CD14-positive monocyte (primary cell): Measurements from ENCODE around the gene CDRT4. TPM values are rescaled to one million over a fixed set of nuclear protein-coding genes. Genes with fewer than 3 reads are reported as not detected.

Experiments
- DNase-seq, 3 donors: peaks; one replicate each; pipeline ENCODE4 v3.0.0-alpha.2; 2011 to 2022
- H2AFZ ChIP-seq: 2 replicates; pipeline ENCODE4 v1.6.0; 2012; ENCODE audit warnings: mild to moderate bottlenecking, low read depth, low read length, inconsistent platforms; ENCODE audit not compliant: insufficient read depth, poor library complexity, severe bottlenecking
- H3K27ac ChIP-seq, 2 donors: 1 replicate in 1 of 2; 2 replicates in 1 of 2; pipeline ENCODE4 v1.5.1; 2012 to 2013; ENCODE audit warnings: low read length in 2 of 2, control low read depth in 1 of 2, inconsistent platforms in 1 of 2, low read depth in 1 of 2, mild to moderate bottlenecking in 1 of 2
- H3K27me3 ChIP-seq, 2 donors: one replicate each; pipeline versions ENCODE4 v1.6.0 to v1.6.1; 2011 to 2013; ENCODE audit warnings: low read length in 2 of 2; ENCODE audit not compliant: control insufficient read depth in 2 of 2, insufficient read depth in 2 of 2
- H3K36me3 ChIP-seq, 2 donors: replicated peaks in 1 of 2; 1 replicate in 1 of 2; 2 replicates in 1 of 2; pipeline versions ENCODE4 v1.5.1 to v1.6.1; 2012 to 2013; ENCODE audit warnings: low read length in 2 of 2, control low read depth in 1 of 2, inconsistent platforms in 1 of 2, mild to moderate bottlenecking in 1 of 2; ENCODE audit not compliant: insufficient read depth in 2 of 2, control insufficient read depth in 1 of 2
- H3K4me1 ChIP-seq, 2 donors: 1 replicate in 1 of 2; 2 replicates in 1 of 2; pipeline versions ENCODE4 v1.5.1 to v1.6.1; 2012 to 2013; ENCODE audit warnings: low read length in 2 of 2, control low read depth in 1 of 2, inconsistent platforms in 1 of 2, mild to moderate bottlenecking in 1 of 2, moderate library complexity in 1 of 2; ENCODE audit not compliant: insufficient read depth in 2 of 2, control insufficient read depth in 1 of 2
- H3K4me2 ChIP-seq: replicated peaks from 2 replicates; pipeline ENCODE3; 2012; ENCODE audit warnings: low read length, moderate library complexity, mild to moderate bottlenecking; ENCODE audit not compliant: poor library complexity, severe bottlenecking; ENCODE audit errors: extremely low read depth
- H3K4me3 ChIP-seq, 3 experiments: fragments of 200-600 bp in 1 of 3; sonication (generic) in 1 of 3; replicated peaks in 1 of 3; 1 replicate in 2 of 3; 2 replicates in 1 of 3; pipeline ENCODE4 v1.5.1; 2011 to 2013; ENCODE audit warnings: low read length in 3 of 3, mild to moderate bottlenecking in 3 of 3, control low read depth in 2 of 3, low read depth in 2 of 3, inconsistent platforms in 1 of 3, moderate library complexity in 1 of 3
- H3K79me2 ChIP-seq: 2 replicates; pipeline ENCODE4 v1.6.0; 2012; ENCODE audit warnings: mild to moderate bottlenecking, control low read depth, inconsistent platforms, low read length, moderate library complexity; ENCODE audit not compliant: insufficient read depth
- H3K9ac ChIP-seq: 2 replicates; pipeline ENCODE4 v1.6.0; 2017; ENCODE audit warnings: low read length, mild to moderate bottlenecking; ENCODE audit not compliant: insufficient read depth, poor library complexity, severe bottlenecking
- H3K9me3 ChIP-seq, 2 donors: replicated peaks in 1 of 2; 1 replicate in 1 of 2; 2 replicates in 1 of 2; pipeline versions ENCODE4 v1.5.1 to v1.6.1; 2012 to 2013; ENCODE audit warnings: low read length in 2 of 2, control low read depth in 1 of 2; ENCODE audit not compliant: control insufficient read depth in 1 of 2, insufficient read depth in 1 of 2
- H4K20me1 ChIP-seq: 2 replicates; pipeline ENCODE4 v1.6.0; 2012; ENCODE audit warnings: mild to moderate bottlenecking, low read length, control low read depth, moderate library complexity; ENCODE audit not compliant: insufficient read depth
- H3K27ac Mint-ChIP-seq, 7 donors: one replicate each; pipeline ENCODE4 v1.8.0; 2020; ENCODE audit warnings: mild to moderate bottlenecking in 7 of 7, mixed read lengths in 7 of 7, moderate library complexity in 6 of 7, inconsistent platforms in 2 of 7
- H3K27me3 Mint-ChIP-seq, 3 donors: one replicate each; pipeline ENCODE4 v1.8.0; 2021 to 2022; ENCODE audit warnings: low read depth in 3 of 3, mild to moderate bottlenecking in 3 of 3, mixed read lengths in 3 of 3, moderate library complexity in 3 of 3, inconsistent platforms in 1 of 3
- H3K36me3 Mint-ChIP-seq, 2 donors: one replicate each; pipeline ENCODE4 v1.8.0; 2020; ENCODE audit warnings: mixed read lengths in 2 of 2, inconsistent platforms in 1 of 2, mild to moderate bottlenecking in 1 of 2
- H3K4me1 Mint-ChIP-seq: one replicate; pipeline ENCODE4 v1.8.0; 2020; ENCODE audit warnings: mild to moderate bottlenecking, mixed read lengths
- H3K4me3 Mint-ChIP-seq, 2 donors: one replicate each; pipeline ENCODE4 v1.8.0; 2020; ENCODE audit warnings: mild to moderate bottlenecking in 2 of 2, mixed read lengths in 2 of 2, moderate library complexity in 1 of 2
- H3K9me3 Mint-ChIP-seq, 7 donors: one replicate each; pipeline ENCODE4 v1.8.0; 2020 to 2022; ENCODE audit warnings: mixed read lengths in 7 of 7, mild to moderate bottlenecking in 6 of 7, moderate library complexity in 6 of 7, inconsistent platforms in 2 of 7
- CTCF ChIP-seq: fragments of 200-600 bp; IDR thresholded peaks from one replicate; pipeline ENCODE4 v1.8.0; 2022; ENCODE audit warnings: antibody characterized with exemption, mild to moderate bottlenecking
- WGBS: methylation state at CpG from one replicate; pipeline ENCODE4 v1.1.5; 2013; ENCODE audit warnings: missing lambda C conversion rate; ENCODE audit not compliant: insufficient coverage; 5-methylcytosine and 5-hydroxymethylcytosine counted together
- intact Hi-C, 2 donors: fragments of 100-400 bp; cut with micrococcal nuclease; formaldehyde crosslinking; loops; one replicate each; pipeline versions ENCODE4 v1.15.0 to v1.15.1; 2023
- polyA plus RNA-seq, 3 donors: library from polyadenylated mRNA; depleted of rRNA in 1 of 3; unstranded in 2 of 3; stranded (reverse) in 1 of 3; fragments of 300-500 nt in 2 of 3; fragments of >200 nt in 1 of 3; fragmentation: Illumina TruSeq in 2 of 3; gene quantifications; 1 replicate in 2 of 3; 2 replicates in 1 of 3; pipeline ENCODE4 v1.2.3, GENCODE V29; 2012 to 2021

The CDRT4 gene
- polyA plus RNA-seq, 3 donors = 0.34 to 0.71 TPM; not detected in 1

GRCh38 chr17:15452746-15453145 is 14.7 kb downstream of the CDRT4 start:
- Histone ChIP-seq H3K79me2 (no peaks in the 10 kb centered on the region), H3K27ac (no peak overlapping the region), H3K9me3 (peaks cover 6 to 8% of the 10 kb centered on the region in 2 donors), H4K20me1 (no peaks in the 10 kb centered on the region), H3K4me2 (no peak overlapping the region), H3K9ac (no peak overlapping the region), H3K36me3 (no peaks in the 10 kb centered on the region), H2AFZ (no peak overlapping the region), H3K27me3 (no peaks in the 10 kb centered on the region), H3K4me3 (no peak overlapping the region), H3K4me1 (no peaks in the 10 kb centered on the region)
- Mint-ChIP-seq H3K4me3 (no peak overlapping the region), H3K27me3 (no peaks in the 10 kb centered on the region), H3K27ac (no peak overlapping the region), H3K4me1 (no peaks in the 10 kb centered on the region), H3K36me3 (no peaks in the 10 kb centered on the region), H3K9me3 (peaks cover 0 to 10% (median 5%) of the 10 kb centered on the region in 7 donors)
- DNase-seq = no peak
- WGBS = no CpG with 5 or more reads among the region's 1 CpG
- no peak for TF ChIP-seq CTCF
- intact Hi-C loops = no loop called here

DNA sequence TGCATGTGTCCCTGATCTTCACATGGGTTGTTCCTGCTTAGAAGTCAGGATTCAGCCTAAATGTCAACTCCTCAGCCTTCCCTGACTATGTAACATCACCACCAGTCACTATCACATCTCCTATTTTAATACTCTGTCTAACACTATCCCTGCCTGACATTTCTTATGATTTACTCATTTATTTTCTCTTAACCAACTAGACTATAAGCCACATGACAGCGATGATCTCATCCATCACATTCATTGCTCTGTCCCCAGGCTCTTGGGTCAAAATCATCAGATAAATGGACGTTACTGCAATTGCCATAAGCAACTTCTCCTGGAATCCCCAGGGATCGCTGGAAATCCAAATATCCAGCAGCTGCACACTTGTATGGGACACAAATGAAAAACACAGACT is 15.7 kb downstream of the CDRT4 start:
- no peak overlapping the region for H3K9ac ChIP-seq
- intact Hi-C loops = no loop called here
- no peaks in the 10 kb centered on the region for H3K36me3 ChIP-seq
- H3K27ac Mint-ChIP-seq = no peak overlapping the region
- no peaks in the 10 kb centered on the region for H3K4me1 Mint-ChIP-seq
- H3K4me2 ChIP-seq = no peak overlapping the region
- no peak overlapping the region for H3K27ac ChIP-seq
- no peak overlapping the region for H3K4me3 ChIP-seq
- no peak for TF ChIP-seq CTCF
- no peak for DNase-seq
- WGBS = 98% methylated on average over 3 of the region's 3 CpGs
- H3K9me3 Mint-ChIP-seq = peaks cover 0 to 9% (median 5%) of the 10 kb centered on the region in 7 donors
- H3K36me3 Mint-ChIP-seq = no peaks in the 10 kb centered on the region
- H3K4me3 Mint-ChIP-seq = no peak overlapping the region
- no peaks in the 10 kb centered on the region for H3K79me2 ChIP-seq
- no peaks in the 10 kb centered on the region for H3K4me1 ChIP-seq
- no peaks in the 10 kb centered on the region for H4K20me1 ChIP-seq
- H3K9me3 ChIP-seq = peaks cover 6 to 8% of the 10 kb centered on the region in 2 donors
- H3K27me3 Mint-ChIP-seq = no peaks in the 10 kb centered on the region
- no peak overlapping the region for H2AFZ ChIP-seq
- no peaks in the 10 kb centered on the region for H3K27me3 ChIP-seq
